ENCODE data around the gene NDUFS2. TPM values are rescaled to one million over a fixed set of nuclear protein-coding genes. Genes with fewer than 3 reads are reported as not detected.
A peak's percentile ranks its signal among the peaks of the same experiment; 100 is the strongest.

NDUFS2 gene
- polyA plus RNA-seq, 1 experiment: 150 TPM

DNA sequence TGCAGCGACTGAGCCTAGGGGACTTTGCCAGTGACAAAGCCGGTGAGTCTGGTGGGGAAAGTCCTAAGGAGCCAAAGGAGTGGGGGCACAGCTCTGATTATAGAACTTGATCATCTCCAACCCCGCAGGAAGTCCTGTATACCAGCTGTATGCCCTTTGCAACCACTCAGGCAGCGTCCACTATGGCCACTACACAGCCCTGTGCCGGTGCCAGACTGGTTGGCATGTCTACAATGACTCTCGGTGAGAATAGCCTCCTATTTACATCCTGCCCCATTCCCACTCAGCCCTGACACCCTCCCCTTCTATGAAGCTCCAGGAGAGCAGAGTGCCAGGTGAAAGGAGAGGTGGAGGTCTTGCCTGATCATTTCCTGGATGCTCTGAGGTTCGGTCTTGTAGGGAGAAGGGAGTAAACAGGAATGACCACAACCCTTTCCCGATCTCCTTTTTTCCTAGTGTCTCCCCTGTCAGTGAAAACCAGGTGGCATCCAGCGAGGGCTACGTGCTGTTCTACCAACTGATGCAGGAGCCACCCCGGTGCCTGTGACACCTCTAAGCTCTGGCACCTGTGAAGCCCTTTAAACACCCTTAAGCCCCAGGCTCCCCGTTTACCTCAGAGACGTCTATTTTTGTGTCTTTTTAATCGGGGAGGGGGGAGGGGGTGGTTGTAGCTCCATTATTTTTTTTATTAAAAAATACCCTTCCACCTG, 37.1 kb upstream of the NDUFS2 start:
- peak overlapping the region; percentile 93 for H3K27ac ChIP-seq (ENCODE audit: low read depth, low read length)
- H3K27me3 ChIP-seq (ENCODE audit: control insufficient read depth, insufficient read depth, low read length): no peaks in the 10 kb centered on the region
- TF ChIP-seq, protein P1, sequence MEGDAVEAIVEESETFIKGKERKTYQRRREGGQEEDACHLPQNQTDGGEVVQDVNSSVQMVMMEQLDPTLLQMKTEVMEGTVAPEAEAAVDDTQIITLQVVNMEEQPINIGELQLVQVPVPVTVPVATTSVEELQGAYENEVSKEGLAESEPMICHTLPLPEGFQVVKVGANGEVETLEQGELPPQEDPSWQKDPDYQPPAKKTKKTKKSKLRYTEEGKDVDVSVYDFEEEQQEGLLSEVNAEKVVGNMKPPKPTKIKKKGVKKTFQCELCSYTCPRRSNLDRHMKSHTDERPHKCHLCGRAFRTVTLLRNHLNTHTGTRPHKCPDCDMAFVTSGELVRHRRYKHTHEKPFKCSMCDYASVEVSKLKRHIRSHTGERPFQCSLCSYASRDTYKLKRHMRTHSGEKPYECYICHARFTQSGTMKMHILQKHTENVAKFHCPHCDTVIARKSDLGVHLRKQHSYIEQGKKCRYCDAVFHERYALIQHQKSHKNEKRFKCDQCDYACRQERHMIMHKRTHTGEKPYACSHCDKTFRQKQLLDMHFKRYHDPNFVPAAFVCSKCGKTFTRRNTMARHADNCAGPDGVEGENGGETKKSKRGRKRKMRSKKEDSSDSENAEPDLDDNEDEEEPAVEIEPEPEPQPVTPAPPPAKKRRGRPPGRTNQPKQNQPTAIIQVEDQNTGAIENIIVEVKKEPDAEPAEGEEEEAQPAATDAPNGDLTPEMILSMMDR (IDR thresholded peaks at IDR 0.05; ENCODE audit: low read depth, low read length): no peak
- no peak for DNase-seq (ENCODE audit: low read depth, low spot score)
- H3K4me3 ChIP-seq (ENCODE audit: low read depth, low read length): peak overlapping the region; percentile 86; the same call in 1 of the 2 replicates
- no peaks in the 10 kb centered on the region; the same call in 1 of the 2 replicates for H3K9me3 ChIP-seq (ENCODE audit: control insufficient read depth, insufficient read depth, low read length)
- POLR2A ChIA-PET: interaction anchor here (0.6 to 1.3 kb wide), 6 partner anchors 11 to 120 kb away, joined by 3 to 4 read pairs (median 3); partner anchors contain the start of genes ADAMTS4, NDUFS2 and USF1
- CTCF ChIA-PET: interaction anchor here (0.6 to 2.6 kb wide), 19 partner anchors 8 to 219 kb away, joined by 3 to 24 read pairs (median 5); partner anchors contain the start of genes APOA2, KLHDC9, TOMM40L and UFC1

DNA sequence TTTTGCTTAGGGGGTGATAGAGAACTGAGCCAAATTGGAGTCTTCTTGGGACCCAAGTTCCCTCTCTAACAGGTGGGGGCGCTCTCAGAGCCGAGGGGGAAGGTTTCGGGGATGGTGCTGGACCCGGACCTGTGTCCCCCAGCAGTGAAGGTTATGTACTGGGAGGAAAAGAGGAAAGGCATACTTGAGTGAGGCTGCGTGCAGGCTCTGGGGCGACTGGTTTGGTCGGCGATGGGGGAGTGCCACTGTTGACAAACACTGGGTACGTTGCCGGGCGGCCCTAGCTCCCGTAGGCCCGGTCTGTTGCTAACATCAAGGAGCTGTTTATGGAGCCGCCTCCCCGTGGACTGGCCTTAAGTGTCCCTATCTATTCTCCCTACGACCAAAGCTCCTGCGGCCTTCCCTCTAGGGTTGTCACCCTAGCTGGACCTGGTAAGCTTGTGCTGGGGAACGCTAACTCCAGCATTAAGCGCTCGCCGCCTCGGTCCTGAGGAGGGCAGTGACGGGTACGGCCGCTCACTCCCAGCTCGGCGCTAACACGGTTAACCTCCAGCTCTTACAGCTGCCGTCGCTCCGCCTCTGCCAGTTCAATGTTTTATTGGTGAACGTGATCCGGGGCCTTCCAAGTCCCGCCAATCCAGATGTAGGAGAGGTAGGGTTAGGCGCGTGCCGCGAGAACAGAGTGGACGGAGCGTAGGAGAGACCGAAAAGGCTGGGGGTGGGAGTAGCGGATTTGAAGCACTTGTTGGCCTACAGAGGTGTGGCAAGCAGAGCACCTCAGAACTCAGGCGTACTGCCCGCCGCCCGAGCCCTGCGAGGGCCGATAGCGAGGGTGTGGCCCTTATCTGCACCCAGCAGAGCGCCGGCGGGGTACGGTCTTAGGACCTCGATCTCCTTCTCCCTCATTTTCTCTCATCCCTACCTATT, 36.2 kb upstream of the NDUFS2 start, which contains the start of gene PPOX:
Gene PPOX, plus strand, starts transcription at position 685 of the 927 bp plus-strand sequence. CDS start 422 bp downstream, outside the sequence.
- POLR2A ChIA-PET: interaction anchor here (0.6 to 1.3 kb wide), 9 partner anchors 10 to 120 kb away, joined by 3 to 5 read pairs (median 3); partner anchors contain the start of genes ADAMTS4, DEDD, NDUFS2 and NIT1
- H3K27ac ChIP-seq (ENCODE audit: low read depth, low read length): peak within 1 kb of the TSS; percentile 93
- H3K4me3 ChIP-seq (ENCODE audit: low read depth, low read length): peak within 1 kb of the TSS; percentile 86
- TF ChIP-seq, protein P1 (IDR thresholded peaks at IDR 0.05; ENCODE audit: low read depth, low read length): peak; percentile 55
- CTCF ChIA-PET: interaction anchor here (0.6 to 2.6 kb wide), 23 partner anchors 9 to 289 kb away, joined by 3 to 24 read pairs (median 5); partner anchors contain the start of genes APOA2, DEDD, KLHDC9 and TOMM40L
- no peaks in the 10 kb centered on the region; the same call in 1 of the 2 replicates for H3K9me3 ChIP-seq (ENCODE audit: control insufficient read depth, insufficient read depth, low read length)
- peak; percentile 93 for DNase-seq (ENCODE audit: low read depth, low spot score)
- H3K27me3 ChIP-seq (ENCODE audit: control insufficient read depth, insufficient read depth, low read length): no peaks in the 10 kb centered on the region

DNA sequence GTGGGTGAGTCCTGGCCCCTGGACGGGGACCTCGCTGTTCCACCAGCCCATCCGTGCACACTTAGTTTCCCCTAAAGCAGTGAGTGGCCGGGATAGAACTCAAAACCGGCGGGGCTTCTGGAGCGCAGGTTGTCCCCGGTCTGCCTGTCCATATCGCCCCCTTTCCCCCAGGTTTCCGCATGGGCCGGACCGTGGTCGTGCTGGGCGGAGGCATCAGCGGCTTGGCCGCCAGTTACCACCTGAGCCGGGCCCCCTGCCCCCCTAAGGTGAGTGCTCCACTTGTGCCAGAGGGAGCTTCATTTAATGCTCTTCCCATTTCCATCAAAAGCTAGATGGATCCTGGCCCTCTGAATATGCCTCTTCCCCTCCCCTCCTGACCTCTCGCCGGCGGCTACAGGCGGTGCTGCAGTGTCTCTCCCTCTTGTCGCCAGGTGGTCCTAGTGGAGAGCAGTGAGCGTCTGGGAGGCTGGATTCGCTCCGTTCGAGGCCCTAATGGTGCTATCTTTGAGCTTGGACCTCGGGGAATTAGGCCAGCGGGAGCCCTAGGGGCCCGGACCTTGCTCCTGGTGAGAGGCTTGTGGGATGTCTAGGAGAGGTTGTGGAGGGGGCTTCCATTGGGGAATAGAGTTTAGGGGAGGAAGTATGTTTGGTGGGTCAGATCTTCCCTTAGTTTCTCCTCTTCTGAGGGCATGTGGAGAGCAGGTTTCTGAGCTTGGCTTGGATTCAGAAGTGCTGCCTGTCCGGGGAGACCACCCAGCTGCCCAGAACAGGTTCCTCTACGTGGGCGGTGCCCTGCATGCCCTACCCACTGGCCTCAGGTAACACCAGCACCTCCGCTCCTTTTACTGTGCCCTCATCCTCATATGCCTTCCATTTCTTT, 35.3 kb upstream of the NDUFS2 start:
- ChIA-PET POLR2A (interaction anchor here (0.9 to 1.3 kb wide), 4 partner anchors 13 to 49 kb away, joined by 3 to 5 read pairs (median 4); partner anchors contain the start of genes DEDD, NIT1, PFDN2 and UFC1), CTCF (interaction anchor here (1.0 to 2.6 kb wide), 12 partner anchors 12 to 215 kb away, joined by 3 to 24 read pairs (median 6); partner anchors contain the start of genes DEDD, KLHDC9, TOMM40L and UFC1)
- H3K27me3 ChIP-seq (ENCODE audit: control insufficient read depth, insufficient read depth, low read length): no peaks in the 10 kb centered on the region
- H3K9me3 ChIP-seq (ENCODE audit: control insufficient read depth, insufficient read depth, low read length): no peaks in the 10 kb centered on the region; the same call in 1 of the 2 replicates
- DNase-seq (ENCODE audit: low read depth, low spot score): no peak
- peak overlapping the region; percentile 93 for H3K27ac ChIP-seq (ENCODE audit: low read depth, low read length)
- TF ChIP-seq, protein P1 (IDR thresholded peaks at IDR 0.05; ENCODE audit: low read depth, low read length): no peak
- peak overlapping the region; percentile 86 for H3K4me3 ChIP-seq (ENCODE audit: low read depth, low read length)

DNA sequence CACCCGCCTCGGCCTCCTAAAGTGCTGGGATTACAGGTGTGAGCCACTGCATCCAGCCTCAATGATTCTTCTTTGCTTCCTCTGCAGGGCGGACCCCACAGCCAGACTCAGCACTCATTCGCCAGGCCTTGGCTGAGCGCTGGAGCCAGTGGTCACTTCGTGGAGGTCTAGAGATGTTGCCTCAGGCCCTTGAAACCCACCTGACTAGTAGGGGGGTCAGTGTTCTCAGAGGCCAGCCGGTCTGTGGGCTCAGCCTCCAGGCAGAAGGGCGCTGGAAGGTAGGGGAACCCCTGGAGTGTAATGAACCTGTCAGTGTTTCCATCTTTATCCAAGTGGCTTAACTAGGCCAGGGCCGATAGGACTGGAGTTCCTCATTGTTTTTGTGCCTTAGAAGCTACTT, 33.3 kb upstream of the NDUFS2 start:
- Histone ChIP-seq H3K4me3 (ENCODE audit: low read depth, low read length) (no peak overlapping the region), H3K27me3 (ENCODE audit: control insufficient read depth, insufficient read depth, low read length) (no peaks in the 10 kb centered on the region), H3K9me3 (ENCODE audit: control insufficient read depth, insufficient read depth, low read length) (no peaks in the 10 kb centered on the region; the same call in 1 of the 2 replicates), H3K27ac (ENCODE audit: low read depth, low read length) (no peak overlapping the region)
- CTCF ChIA-PET: no interaction called here
- no peak for DNase-seq (ENCODE audit: low read depth, low spot score)
- POLR2A ChIA-PET: no interaction called here
- TF ChIP-seq, protein P1 (IDR thresholded peaks at IDR 0.05; ENCODE audit: low read depth, low read length): no peak

Data from AG04450 (cell line).